22Rv1 (cell line): ENCODE results near the gene SNRPA1.

ENCODE experiments used
- H3K27ac ChIP-seq: fragments of 450-650 bp; 2 replicates; pipeline ENCODE4 v1.5.1; 2017
- CTCF ChIP-seq: fragments of 450-650 bp; IDR thresholded peaks from 2 replicates; pipeline ENCODE4 v1.5.1; 2017; ENCODE audit warnings: mild to moderate bottlenecking
- ZFX ChIP-seq: fragments of 450-650 bp; IDR thresholded peaks from 2 replicates; pipeline ENCODE4 v1.6.1; 2017; ENCODE audit warnings: antibody characterized with exemption, borderline replicate concordance

SNRPA1 gene

GRCh38 chr15:101246824-101247745 is 48.0 kb downstream of the SNRPA1 start:
- TF ChIP-seq CTCF = no peak
- TF ChIP-seq ZFX = no peak
- no peak overlapping the region for H3K27ac ChIP-seq

DNA sequence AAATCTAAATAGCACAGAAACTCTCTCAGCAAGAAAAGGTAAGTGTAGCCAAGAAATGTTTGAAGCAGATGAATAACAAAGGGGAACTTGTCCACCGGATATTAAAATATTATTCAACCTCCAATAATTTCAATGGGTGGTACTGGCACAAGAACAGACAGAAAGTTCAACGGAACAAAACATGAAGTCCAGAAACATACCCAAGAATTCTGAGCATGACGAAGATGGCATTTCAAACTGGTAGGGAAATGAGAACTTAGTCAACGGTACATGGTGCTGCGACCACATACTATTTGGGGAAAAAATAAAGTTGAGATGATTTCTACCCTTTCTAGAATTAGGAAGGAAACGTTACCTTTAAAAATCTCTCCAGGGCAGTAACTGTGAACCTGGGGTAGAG is 48.7 kb downstream of the SNRPA1 start:
- no peak overlapping the region for H3K27ac ChIP-seq
- TF ChIP-seq ZFX (no peak), CTCF (no peak)

DNA sequence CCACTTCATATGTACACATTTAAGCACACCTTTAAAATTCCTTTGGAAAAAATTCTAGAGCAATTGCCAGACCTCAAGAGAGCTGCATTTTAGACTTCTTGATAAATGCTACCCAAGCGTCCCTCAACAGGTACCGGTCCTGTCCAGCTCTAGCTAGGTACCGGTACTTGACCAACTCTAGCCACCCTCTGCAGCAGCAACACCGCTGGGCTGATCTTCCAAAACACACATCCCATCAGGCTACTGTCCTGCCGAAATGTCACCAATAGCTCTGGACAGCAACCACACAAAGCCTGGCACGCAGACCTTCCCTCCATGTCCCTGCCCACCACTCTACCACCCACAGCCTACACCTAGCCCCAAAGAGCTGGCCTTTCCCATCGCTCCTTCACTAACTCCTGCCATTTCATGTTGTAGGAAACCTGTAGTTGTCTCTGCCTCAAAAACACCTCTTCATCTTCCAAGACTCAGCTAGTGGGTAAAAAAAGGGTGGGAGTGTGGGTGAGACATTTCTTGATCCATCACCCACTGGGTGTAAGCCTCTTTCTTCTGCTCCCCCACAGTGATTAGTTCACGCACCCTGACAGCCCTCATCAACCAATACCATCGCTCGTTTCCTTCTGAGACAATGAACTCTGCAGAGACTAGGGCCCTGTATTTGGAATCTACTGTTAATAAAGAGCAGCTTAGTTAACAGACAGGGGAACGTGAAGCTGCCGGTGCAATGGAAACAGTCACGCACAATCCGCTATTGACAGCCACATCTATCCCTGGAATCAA is 50.0 kb downstream of the SNRPA1 start:
- TF ChIP-seq CTCF (no peak), ZFX (no peak)
- H3K27ac ChIP-seq = no peak overlapping the region

DNA sequence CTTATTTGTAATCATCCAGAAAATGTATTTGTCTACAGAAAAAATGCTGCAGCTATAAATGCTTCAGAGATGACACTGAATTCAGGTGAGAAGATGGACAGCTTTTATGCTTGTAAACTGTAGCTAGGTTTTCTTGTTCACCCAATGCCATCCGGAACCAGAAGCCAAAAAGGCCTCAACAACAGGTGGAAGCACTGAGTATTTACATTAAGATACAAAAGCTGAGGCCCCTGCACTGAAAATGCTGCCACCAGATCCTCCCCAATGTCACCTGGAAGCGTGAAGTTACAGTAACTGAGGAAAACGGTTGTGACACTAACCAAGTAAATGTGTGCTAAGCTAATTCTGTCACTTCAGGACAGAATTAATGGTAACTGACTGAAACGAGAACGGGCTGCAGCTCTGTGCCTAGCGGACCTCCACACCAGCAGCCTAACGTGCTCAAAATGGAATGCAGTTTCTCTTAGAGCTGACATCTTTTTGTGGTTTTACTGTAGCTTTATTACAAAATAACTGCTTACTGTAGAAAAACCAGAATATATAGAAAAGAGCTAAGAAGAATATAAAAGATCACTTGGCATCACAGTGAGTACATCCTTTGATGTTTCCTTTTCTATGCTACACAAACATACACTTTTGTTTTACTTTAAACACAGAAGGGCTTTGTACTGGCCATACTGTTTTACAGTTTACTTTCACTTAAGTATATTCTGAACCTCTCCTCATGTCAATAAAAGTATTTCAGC is 50.8 kb downstream of the SNRPA1 start:
- no peak overlapping the region for H3K27ac ChIP-seq
- TF ChIP-seq CTCF (no peak), ZFX (no peak)

GRCh38 chr15:101243420-101243819 is 51.6 kb downstream of the SNRPA1 start:
- H3K27ac ChIP-seq = no peak overlapping the region
- TF ChIP-seq ZFX (no peak), CTCF (no peak)

DNA sequence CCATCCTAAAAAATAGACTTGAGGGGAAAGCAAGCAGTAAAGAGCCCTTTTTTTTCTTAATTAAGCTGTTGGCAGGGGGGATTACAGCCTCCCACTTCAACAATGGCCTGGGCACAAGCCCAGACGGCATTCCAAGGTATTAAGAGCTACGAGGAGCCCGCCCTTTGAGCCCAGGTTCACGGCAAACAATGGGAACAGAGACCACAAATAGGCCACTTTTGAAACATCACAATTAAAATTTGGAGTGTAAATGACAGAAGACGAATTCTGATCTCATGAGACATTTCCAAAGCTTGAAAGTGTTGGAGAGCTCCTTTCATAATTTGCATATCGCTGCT is 52.1 kb downstream of the SNRPA1 start:
- no peak overlapping the region for H3K27ac ChIP-seq
- TF ChIP-seq ZFX = no peak
- no peak for TF ChIP-seq CTCF
